ENCODE results near the gene PHOX2B.

DNA sequence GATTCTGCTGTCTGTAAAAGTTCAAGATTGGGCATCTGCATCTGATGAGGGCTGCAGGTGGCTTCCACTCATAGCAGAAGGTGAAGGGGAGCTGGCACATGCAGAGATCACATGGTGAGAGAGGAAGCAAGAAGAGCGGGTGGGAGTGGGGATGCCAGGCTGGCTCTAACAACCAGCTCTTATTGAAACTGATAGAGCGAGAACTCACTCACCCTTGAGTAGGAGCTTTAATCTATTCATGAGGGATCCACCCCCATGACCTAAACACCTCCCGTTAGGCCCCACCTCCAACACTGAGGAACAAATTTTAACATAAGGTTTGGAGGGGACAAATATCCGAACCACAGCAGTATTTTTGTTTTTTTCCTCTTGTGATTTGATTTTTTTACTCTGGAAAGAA lies 45.8 kb downstream of the PHOX2B start:
- TF ChIP-seq, protein P1, sequence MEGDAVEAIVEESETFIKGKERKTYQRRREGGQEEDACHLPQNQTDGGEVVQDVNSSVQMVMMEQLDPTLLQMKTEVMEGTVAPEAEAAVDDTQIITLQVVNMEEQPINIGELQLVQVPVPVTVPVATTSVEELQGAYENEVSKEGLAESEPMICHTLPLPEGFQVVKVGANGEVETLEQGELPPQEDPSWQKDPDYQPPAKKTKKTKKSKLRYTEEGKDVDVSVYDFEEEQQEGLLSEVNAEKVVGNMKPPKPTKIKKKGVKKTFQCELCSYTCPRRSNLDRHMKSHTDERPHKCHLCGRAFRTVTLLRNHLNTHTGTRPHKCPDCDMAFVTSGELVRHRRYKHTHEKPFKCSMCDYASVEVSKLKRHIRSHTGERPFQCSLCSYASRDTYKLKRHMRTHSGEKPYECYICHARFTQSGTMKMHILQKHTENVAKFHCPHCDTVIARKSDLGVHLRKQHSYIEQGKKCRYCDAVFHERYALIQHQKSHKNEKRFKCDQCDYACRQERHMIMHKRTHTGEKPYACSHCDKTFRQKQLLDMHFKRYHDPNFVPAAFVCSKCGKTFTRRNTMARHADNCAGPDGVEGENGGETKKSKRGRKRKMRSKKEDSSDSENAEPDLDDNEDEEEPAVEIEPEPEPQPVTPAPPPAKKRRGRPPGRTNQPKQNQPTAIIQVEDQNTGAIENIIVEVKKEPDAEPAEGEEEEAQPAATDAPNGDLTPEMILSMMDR (conservative IDR thresholded peaks at IDR 0.05; ENCODE audit: low read depth, low read length): no peak
- TF ChIP-seq CEBPB (IDR thresholded peaks at IDR 0.05; ENCODE audit: low read depth, low read length): no peak
- no peak for TF ChIP-seq POLR2A (IDR thresholded peaks at IDR 0.05; ENCODE audit: low read depth, low read length)
- TF ChIP-seq RAD21 (IDR thresholded peaks at IDR 0.05; ENCODE audit: low read length): no peak
- TF ChIP-seq MAZ (IDR thresholded peaks at IDR 0.05; ENCODE audit: borderline replicate concordance, low read depth, low read length): no peak
- no peak for TF ChIP-seq CHD1 (IDR thresholded peaks at IDR 0.05; ENCODE audit: low read depth, low read length)
- TF ChIP-seq BHLHE40 (IDR thresholded peaks at IDR 0.05; ENCODE audit: low read depth, low read length): no peak
- TF ChIP-seq RFX5 (IDR thresholded peaks at IDR 0.05; ENCODE audit: low read depth, low read length): no peak

Measured in IMR-90 (cell line).